GM18861 (cell line): Measurements from ENCODE around the gene PRR16.

Experiments
- ATAC-seq: cut with Tn5 transposase; IDR thresholded peaks from one replicate; pipeline ENCODE4 v1.9.1; 2021; ENCODE audit not compliant: unreplicated experiment

The PRR16 gene

GRCh38 chr5:120567066-120567465 is 103.0 kb downstream of the PRR16 start:
- ATAC-seq: no peak

GRCh38 chr5:120567921-120568320 is 103.8 kb downstream of the PRR16 start:
- ATAC-seq: no peak

GRCh38 chr5:120568711-120569110 is 104.6 kb downstream of the PRR16 start:
- ATAC-seq: no peak

GRCh38 chr5:120576588-120576987 is 112.5 kb downstream of the PRR16 start:
- ATAC-seq: no peak

GRCh38 chr5:120582635-120583034 is 118.5 kb downstream of the PRR16 start:
- ATAC-seq: no peak

GRCh38 chr5:120586646-120587045 is 122.5 kb downstream of the PRR16 start:
- ATAC-seq: no peak

GRCh38 chr5:120591911-120592310 is 127.8 kb downstream of the PRR16 start:
- ATAC-seq: no peak

GRCh38 chr5:120599576-120599975 is 135.5 kb downstream of the PRR16 start:
- ATAC-seq: no peak

- no peak for ATAC-seq
These were observed 136.5 kb downstream of the PRR16 start for GRCh38 chr5:120600639-120601038.

- ATAC-seq: no peak
These were observed 137.9 kb downstream of the PRR16 start for GRCh38 chr5:120602033-120602432.

- no peak for ATAC-seq
These were observed 140.8 kb downstream of the PRR16 start for GRCh38 chr5:120604884-120605283.

GRCh38 chr5:120605325-120606079 is 141.4 kb downstream of the PRR16 start:
- no peak for ATAC-seq

- no peak for ATAC-seq
These were observed 145.5 kb downstream of the PRR16 start for GRCh38 chr5:120609570-120609969.

GRCh38 chr5:120610145-120610544 is 146.0 kb downstream of the PRR16 start:
- no peak for ATAC-seq

- no peak for ATAC-seq
These were observed 149.6 kb downstream of the PRR16 start for GRCh38 chr5:120613729-120614128.

GRCh38 chr5:120614531-120615180 is 150.6 kb downstream of the PRR16 start:
- ATAC-seq: no peak

- no peak for ATAC-seq
These were observed 152.0 kb downstream of the PRR16 start for GRCh38 chr5:120615967-120616645.

GRCh38 chr5:120621339-120621738 is 157.2 kb downstream of the PRR16 start:
- ATAC-seq: no peak

GRCh38 chr5:120624021-120624563 is 160.0 kb downstream of the PRR16 start:
- peak; percentile 51 for ATAC-seq

- ATAC-seq: no peak
These were observed 164.1 kb downstream of the PRR16 start for GRCh38 chr5:120628156-120628555.

- ATAC-seq: no peak
These were observed 166.4 kb downstream of the PRR16 start for GRCh38 chr5:120630550-120630949.

- ATAC-seq: no peak
These were observed 167.5 kb downstream of the PRR16 start for GRCh38 chr5:120631611-120632010.
